GM19452 (cell line): Measurements from ENCODE around the gene GRK6.
"Not testable (repeated sequence)": the region's sequence is repeated elsewhere in the genome, so short reads cannot be mapped to it uniquely, and the experiment has no call there.

Source experiments
- ATAC-seq: cut with Tn5 transposase; IDR thresholded peaks from one replicate; pipeline ENCODE4 v1.9.1; 2021; ENCODE audit not compliant: unreplicated experiment

GRK6 gene

DNA sequence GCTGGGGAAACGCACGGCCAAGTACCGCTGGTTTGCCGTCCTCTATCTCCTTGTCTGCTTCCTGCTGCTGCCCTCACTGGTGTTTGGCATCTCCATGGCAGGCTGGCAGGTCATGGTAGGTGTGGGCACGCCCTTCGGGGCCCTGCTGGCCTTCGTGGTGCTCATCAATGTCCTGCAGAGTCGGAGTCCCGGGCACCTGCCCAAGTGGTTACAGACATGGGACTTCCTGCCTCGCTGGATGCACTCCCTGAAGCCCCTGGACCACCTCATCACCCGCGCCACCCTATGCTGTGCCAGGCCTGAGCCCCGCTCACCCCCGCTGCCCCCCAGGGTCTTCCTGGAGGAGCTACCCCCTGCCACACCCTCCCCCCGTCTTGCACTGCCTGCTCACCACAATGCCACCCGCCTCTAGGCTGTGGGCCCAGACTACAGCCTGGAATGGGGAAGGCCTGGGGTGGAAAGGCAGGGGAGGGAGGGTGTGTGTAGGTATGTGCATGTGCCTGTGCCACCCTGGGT is 28.5 kb upstream of the GRK6 start:
- ATAC-seq: no peak

DNA sequence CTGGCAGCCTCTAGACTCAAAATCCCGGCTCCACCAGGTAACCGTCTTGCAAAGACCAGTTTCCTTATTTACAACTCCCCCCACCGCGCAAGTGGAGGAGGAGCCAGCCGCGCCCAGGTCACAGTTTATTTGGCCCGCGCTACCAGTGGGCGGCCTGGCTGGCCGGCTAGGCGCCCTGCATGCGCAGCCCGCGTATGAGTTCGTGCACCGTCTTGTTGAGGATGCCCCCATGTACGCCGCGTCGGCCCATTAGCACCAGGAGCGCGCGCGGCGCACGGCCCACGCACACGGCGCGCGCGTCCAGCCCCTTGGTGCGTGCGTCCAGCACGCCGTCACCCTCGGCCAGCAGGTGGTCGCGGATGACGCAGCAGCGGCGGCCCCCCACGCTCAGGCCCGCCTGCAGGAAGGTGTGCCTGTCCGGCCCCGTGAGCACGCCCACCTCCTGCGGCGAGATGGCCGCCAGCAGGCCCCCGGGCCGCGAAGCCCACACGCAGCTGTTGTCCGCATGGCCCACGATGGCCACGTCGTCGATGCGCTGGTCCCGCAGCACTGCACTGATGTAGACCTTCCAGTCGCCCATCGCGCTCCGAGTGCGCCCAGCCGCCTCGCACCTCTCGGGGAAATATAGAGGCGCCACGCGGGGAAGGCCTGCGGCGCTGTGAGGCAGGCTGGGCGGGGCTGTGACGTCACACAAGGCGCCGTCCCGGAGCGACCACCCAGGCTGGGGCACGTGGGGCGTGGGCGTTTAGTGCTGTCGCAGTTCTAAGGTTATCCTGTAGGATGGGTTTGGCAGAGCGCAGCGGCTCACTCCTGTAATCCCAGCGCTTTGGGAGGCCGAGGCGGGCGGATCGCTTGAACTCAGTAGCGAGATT is 26.2 kb upstream of the GRK6 start, which contains the start of gene PFN3:
TSS of gene PFN3 (minus strand) at position 665 of the 872 bp plus-strand sequence. CDS start at position 580, 85 bp downstream.
- no peak for ATAC-seq

DNA sequence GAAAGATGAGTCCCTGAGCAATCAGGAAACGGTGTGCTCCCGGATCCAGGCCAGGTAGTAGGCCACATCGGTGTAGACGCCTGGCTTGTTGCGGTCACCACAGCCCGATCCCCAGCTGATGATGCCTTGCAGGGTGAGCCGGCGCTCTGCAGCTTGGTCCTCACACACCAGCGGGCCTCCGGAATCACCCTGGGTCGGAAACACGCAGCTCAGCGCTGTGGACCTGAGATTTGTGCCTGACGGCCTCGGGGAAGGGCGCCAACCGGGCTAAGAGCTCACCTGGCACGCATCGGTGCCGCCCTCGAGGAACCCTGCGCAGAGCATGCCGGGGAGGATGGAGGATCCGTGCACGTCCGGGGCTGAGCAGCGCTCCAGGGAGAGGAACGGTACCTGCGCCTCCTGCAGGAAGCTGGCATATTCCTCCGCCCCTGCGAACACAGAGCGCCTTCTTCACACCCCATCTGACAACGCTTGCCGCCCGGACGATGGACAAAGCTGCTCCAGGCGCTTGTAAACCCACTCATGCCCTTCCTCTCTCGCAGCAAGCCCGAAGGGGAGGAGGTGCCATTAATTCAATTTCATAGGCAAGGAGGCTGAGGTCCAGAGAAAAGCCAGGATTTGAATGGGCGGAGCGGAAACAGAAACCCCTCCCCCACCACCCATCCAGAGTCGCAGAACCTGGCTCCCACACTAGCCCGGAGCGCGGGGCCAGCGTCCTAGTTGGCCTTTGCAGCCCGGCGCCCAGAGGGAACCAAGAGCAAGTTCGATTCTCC is 24.0 kb upstream of the GRK6 start:
- no peak for ATAC-seq

- ATAC-seq: peak; percentile 22
These were observed 23.2 kb upstream of the GRK6 start for GRCh38 chr5:177403102-177403791.

GRCh38 chr5:177403792-177404640 is 22.5 kb upstream of the GRK6 start:
- ATAC-seq: peak; percentile 73

GRCh38 chr5:177404641-177405179 is 21.8 kb upstream of the GRK6 start:
- no peak for ATAC-seq

DNA sequence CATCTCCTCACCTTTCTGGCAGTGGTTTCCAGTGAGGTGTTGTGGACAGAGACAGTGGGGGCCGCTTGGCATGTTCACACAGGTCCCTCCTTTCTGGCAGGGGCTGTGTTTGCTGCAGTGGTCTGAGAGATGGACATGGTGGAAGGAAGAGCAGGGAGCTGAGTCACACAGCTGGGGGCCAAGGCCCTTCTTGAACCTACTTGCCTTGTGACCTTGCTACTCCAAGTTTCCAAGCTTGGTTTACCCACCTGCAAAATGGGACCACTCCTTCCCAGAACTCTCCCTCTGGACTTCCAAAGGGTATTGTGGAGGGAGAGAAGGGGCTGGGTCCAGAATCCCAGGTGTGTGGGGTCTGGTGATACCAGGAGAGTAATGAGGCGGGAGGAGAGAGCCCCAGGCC is 21.2 kb upstream of the GRK6 start:
- no peak for ATAC-seq

DNA sequence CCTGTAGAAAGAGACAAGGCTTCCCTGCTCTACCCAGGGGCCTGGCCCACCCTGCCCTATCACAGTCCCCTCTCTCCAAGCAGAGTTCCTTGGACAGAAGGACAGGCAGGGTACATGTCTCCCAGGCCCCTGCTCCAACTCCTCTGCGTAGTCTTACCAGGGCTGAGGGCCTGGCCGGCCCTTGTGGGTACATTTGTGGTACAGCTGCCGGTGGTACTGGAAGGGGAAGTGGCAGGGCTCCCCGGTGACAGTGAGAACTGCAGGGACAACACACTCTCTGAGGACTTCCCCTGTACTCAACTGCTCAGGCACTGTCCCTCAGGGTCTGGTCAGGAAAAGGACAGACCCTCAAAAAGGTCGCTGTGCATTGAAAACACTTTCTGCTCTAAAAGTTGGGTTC is 20.7 kb upstream of the GRK6 start:
- ATAC-seq: no peak

- no peak for ATAC-seq
These were observed 17.3 kb upstream of the GRK6 start, which contains the start of gene F12 for GRCh38 chr5:177409043-177409801. F12 (minus strand) TSS chr5:177409564; CDS start chr5:177409527, 37 bp downstream.

DNA sequence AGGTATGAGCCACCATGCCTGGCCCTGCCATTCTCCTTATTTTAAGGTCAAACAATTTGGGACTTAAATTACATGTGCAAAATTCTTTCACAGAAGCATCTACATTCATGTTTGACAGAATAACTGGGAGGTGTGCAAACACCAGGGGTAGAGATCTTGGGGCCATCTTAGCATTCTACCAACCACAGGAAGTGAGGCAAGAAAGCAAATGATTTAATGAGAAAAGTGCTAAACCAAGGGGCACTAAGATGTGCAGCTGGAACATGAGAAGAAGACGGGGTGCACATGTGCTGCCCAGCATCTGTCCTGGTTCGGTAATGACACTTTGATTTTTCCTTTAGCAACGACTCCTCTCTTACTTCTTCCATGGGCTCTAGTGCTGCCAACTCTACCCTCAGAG is 15.9 kb upstream of the GRK6 start:
- no peak for ATAC-seq

DNA sequence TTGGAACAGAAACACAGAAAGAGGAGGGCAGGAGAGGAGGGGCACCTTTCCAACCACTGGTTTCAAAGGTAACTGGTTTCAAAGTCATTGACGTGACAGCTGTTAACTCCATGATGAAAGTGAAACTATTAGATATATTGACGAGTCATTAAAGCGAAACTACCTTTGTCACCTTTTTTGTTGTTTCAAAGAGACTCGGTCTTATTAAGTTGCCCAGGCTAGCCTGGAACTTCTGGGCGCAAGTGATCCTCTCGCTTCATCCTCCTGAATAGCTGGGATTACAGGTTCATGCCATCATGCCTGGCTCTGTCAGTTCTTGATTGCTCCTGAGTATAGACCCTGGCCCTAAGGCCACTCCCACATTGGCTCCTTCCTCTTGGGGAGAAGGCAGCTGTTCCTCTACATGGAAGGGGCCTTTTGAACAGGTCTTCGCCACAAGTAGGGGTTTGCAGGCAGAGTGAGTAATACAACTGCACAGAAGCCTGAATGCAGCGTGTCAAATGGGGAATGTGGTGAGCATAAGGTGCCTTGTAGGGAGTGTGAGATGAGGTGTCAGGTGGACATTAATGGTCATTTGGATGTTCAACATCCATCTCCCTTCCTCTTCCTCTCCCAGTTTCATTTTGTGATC is 13.8 kb upstream of the GRK6 start:
- peak; percentile 66 for ATAC-seq

- ATAC-seq: no peak
These were observed 12.0 kb upstream of the GRK6 start for GRCh38 chr5:177414481-177414880.

DNA sequence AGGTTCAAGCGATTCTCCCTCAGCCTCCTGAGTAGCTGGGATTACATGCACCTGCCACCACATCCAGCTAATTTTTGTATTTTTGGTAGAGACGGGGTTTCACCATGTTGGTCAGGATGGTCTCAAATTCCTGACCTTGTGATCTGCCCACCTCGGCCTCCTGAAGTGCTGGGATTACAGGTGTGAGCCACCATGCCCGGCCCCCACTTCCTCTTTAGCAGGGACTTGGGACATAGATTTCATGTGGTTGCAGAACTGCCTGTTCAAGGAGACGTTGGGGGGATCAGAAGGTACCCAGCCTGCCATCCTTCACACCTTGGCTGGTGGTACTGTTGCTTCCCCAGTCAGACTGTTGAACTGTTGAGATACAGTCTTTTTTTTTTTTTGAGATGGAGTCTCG is 9.4 kb upstream of the GRK6 start:
- ATAC-seq: not testable (repeated sequence)

- no peak for ATAC-seq
These were observed 7.4 kb upstream of the GRK6 start for GRCh38 chr5:177419046-177419445.

DNA sequence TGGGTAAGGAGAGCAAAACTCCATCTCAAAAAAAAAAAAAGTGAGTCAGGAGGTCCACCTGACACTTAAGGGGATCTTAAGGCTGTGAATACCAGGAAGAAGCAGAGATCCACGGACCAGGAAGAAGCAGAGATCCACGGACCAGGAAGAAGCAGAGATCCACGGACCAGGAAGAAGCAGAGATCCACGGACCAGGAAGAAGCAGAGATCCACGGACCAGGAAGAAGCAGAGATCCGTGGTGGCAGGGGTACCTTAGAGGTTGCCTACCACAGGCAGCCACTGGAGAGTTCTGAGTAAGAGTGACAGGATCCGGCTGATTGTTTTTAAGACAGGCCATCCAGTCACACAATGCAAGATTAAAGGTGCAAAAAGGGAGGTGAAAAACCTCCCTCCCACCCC is 6.0 kb upstream of the GRK6 start:
- ATAC-seq: not testable (repeated sequence)

GRCh38 chr5:177421062-177421798 is 5.2 kb upstream of the GRK6 start:
- no peak for ATAC-seq

GRCh38 chr5:177423671-177424070 is 2.8 kb upstream of the GRK6 start:
- no peak for ATAC-seq

DNA sequence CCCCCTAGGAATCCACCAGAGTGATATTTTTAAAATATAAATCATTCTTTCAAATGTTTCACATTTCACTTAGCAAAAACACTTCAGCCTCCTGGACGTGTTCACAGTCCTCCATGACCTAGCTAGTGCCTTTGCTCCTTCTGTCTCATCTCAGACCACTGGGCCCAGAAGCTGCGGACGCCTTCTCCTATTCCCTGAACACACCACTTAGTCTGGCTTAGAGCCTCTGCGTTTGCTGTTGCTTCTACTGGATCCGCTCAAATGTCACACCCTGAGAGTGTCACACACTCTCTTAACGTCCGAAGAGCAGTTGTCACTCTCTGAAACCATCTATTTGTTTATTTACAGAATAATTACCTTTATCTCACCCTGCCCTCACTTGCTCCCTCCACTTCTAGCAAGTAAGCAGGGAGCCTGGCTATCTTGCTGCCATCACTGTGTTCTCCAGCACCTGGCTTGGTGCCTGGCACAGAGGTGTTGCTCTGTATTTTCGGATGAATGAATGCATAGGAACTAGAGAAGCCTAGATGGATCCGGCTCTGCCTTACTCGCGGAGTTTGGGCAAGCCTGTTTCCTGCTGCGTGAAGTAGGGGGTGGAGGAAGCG is 1.2 kb upstream of the GRK6 start:
- ATAC-seq: no peak
